GM23248 (cell line): ENCODE measurements around the gene LPP. TPM values are rescaled to one million over a fixed set of nuclear protein-coding genes. Genes with fewer than 3 reads are reported as not detected.

Source experiments
- DNase-seq: peaks from one replicate; pipeline ENCODE4 v3.0.0-alpha.2; 2015
- H2AFZ ChIP-seq: fragments of 200-600 bp; sonication (generic); 2 replicates; pipeline ENCODE4 v1.6.1; 2016; ENCODE audit warnings: antibody characterized with exemption
- H3F3A ChIP-seq: fragments of 200-600 bp; sonication (generic); 2 replicates; pipeline ENCODE4 v1.6.1; 2016; ENCODE audit warnings: mild to moderate bottlenecking, antibody characterized with exemption, mixed run types; ENCODE audit not compliant: insufficient read depth
- H3K27ac ChIP-seq: fragments of 200-600 bp; sonication (generic); 2 replicates; pipeline ENCODE4 v1.5.1; 2016; ENCODE audit warnings: mild to moderate bottlenecking
- H3K27me3 ChIP-seq: fragments of 200-600 bp; sonication (generic); replicated peaks from 2 replicates; pipeline ENCODE4 v1.6.1; 2016; ENCODE audit warnings: mild to moderate bottlenecking; ENCODE audit not compliant: insufficient read depth
- H3K36me3 ChIP-seq: fragments of 200-600 bp; sonication (generic); 2 replicates; pipeline ENCODE4 v1.6.1; 2016; ENCODE audit warnings: low read depth, mild to moderate bottlenecking
- H3K4me1 ChIP-seq: fragments of 200-600 bp; sonication (generic); 2 replicates; pipeline ENCODE4 v1.6.1; 2016; ENCODE audit warnings: mild to moderate bottlenecking; ENCODE audit not compliant: insufficient read depth
- H3K4me2 ChIP-seq: fragments of 200-600 bp; sonication (generic); one replicate; pipeline ENCODE4 v1.6.1; 2016; ENCODE audit warnings: mild to moderate bottlenecking; ENCODE audit not compliant: unreplicated experiment
- H3K4me3 ChIP-seq: fragments of 200-600 bp; sonication (generic); 2 replicates; pipeline ENCODE4 v1.5.1; 2016; ENCODE audit warnings: mild to moderate bottlenecking
- H3K79me2 ChIP-seq: fragments of 200-600 bp; sonication (generic); 2 replicates; pipeline ENCODE4 v1.6.1; 2016; ENCODE audit warnings: mild to moderate bottlenecking; ENCODE audit not compliant: insufficient read depth
- H3K9ac ChIP-seq: fragments of 200-600 bp; sonication (generic); 2 replicates; pipeline ENCODE4 v1.6.1; 2016; ENCODE audit warnings: mild to moderate bottlenecking
- H3K9me2 ChIP-seq: fragments of 200-600 bp; sonication (generic); 2 replicates; pipeline ENCODE4 v1.6.1; 2016; ENCODE audit warnings: mixed run types, mild to moderate bottlenecking, moderate library complexity; ENCODE audit not compliant: insufficient read depth
- H3K9me3 ChIP-seq: fragments of 200-600 bp; sonication (generic); one replicate; pipeline ENCODE4 v1.6.1; 2017; ENCODE audit warnings: low read depth
- H4K20me1 ChIP-seq: fragments of 200-600 bp; sonication (generic); 2 replicates; pipeline ENCODE4 v1.6.0; 2016; ENCODE audit not compliant: insufficient read depth
- EZH2 ChIP-seq: fragments of 200-600 bp; sonication (generic); IDR thresholded peaks from 2 replicates; pipeline ENCODE4 v1.6.1; 2018; ENCODE audit warnings: antibody characterized with exemption, mild to moderate bottlenecking; ENCODE audit not compliant: insufficient read depth, poor library complexity, severe bottlenecking
- EZH2phosphoT487 ChIP-seq: fragments of 200-600 bp; sonication (generic); IDR thresholded peaks from 2 replicates; pipeline ENCODE4 v1.6.1; 2018; ENCODE audit warnings: antibody characterized with exemption, moderate library complexity, mild to moderate bottlenecking, low read depth; ENCODE audit not compliant: insufficient read depth
- WGBS, 2 experiments: methylation state at CpG; one replicate each; pipeline ENCODE4 v1.1.6; 2015 to 2017; ENCODE audit warnings: low lambda C conversion rate in 2 of 2, low coverage in 1 of 2; ENCODE audit errors: missing lambda C conversion rate in 2 of 2; 5-methylcytosine and 5-hydroxymethylcytosine counted together
- in situ Hi-C: fragments of 300-500 bp; cut with MboI; formaldehyde crosslinking; loops from 2 replicates; pipeline ENCODE4 v1.15.0; 2020
- polyA plus RNA-seq: library from polyadenylated mRNA; unstranded; fragments of >200 nt; fragmentation: Nextera tagmentation; extraction: Ambion mirVana; gene quantifications from 2 replicates; pipeline ENCODE4 v1.2.1, GENCODE V29; 2016
- total RNA-seq: library from RNA; depleted of rRNA; stranded (reverse); fragments of >200 nt; shearing (Covaris generic); gene quantifications from 2 replicates; pipeline ENCODE4 v1.2.3, GENCODE V29; 2014

The LPP gene
- total and polyA plus RNA-seq, 2 experiments from 2014 or later: 42.8 to 61.7 TPM

GRCh38 chr3:188646592-188646991 is 492.6 kb downstream of the LPP start:
- Histone ChIP-seq H3K36me3 (no peaks in the 10 kb centered on the region), H3K4me1 (peaks cover 13% of the 10 kb centered on the region), H3K27me3 (no peaks in the 10 kb centered on the region), H3K79me2 (peaks cover 27% of the 10 kb centered on the region), H4K20me1 (0 out of 2 replicates have a peak, but pooled peaks cover 3% of the 10 kb centered on the region), H3K27ac (no peak overlapping the region), H3F3A (peaks cover 14% of the 10 kb centered on the region), H3K4me2 (no peak overlapping the region), H3K9ac (no peak overlapping the region), H2AFZ (no peak overlapping the region), H3K4me3 (no peak overlapping the region), H3K9me3 (no peaks in the 10 kb centered on the region), H3K9me2 (no peaks in the 10 kb centered on the region)
- 0 to 3% methylated on average over 1 of the region's 1 CpG for WGBS, 2 experiments
- TF ChIP-seq EZH2 (no peak), EZH2phosphoT487 (no peak)
- in situ Hi-C loops: no loop called here
- DNase-seq: peak; percentile 35

GRCh38 chr3:188647237-188647636 is 493.3 kb downstream of the LPP start:
- no peaks in the 10 kb centered on the region for H3K27me3 ChIP-seq
- H3K9me3 ChIP-seq: no peaks in the 10 kb centered on the region
- no peak overlapping the region for H3K4me2 ChIP-seq
- H3K79me2 ChIP-seq: peaks cover 31% of the 10 kb centered on the region
- H3K27ac ChIP-seq: no peak overlapping the region
- DNase-seq: no peak
- H3F3A ChIP-seq: peaks cover 14% of the 10 kb centered on the region
- 97 to 98% methylated on average over 6 of the region's 6 CpGs for WGBS, 2 experiments
- H3K36me3 ChIP-seq: no peaks in the 10 kb centered on the region
- in situ Hi-C loops: no loop called here
- 0 out of 2 replicates have a peak, but pooled peaks cover 3% of the 10 kb centered on the region for H4K20me1 ChIP-seq
- H3K9me2 ChIP-seq: 0 out of 2 replicates have a peak, but pooled peaks cover 1% of the 10 kb centered on the region
- no peak overlapping the region for H3K9ac ChIP-seq
- H3K4me1 ChIP-seq: peaks cover 13% of the 10 kb centered on the region
- no peak overlapping the region for H3K4me3 ChIP-seq
- no peak overlapping the region for H2AFZ ChIP-seq
- TF ChIP-seq EZH2phosphoT487 (no peak), EZH2 (no peak)

- no peaks in the 10 kb centered on the region for H3K36me3 ChIP-seq
- 93 to 95% methylated on average over 2 of the region's 2 CpGs for WGBS, 2 experiments
- in situ Hi-C loops: no loop called here
- peaks cover 4% of the 10 kb centered on the region; the same call in 1 of the 2 replicates for H3K9me2 ChIP-seq
- H2AFZ ChIP-seq: no peak overlapping the region
- no peak overlapping the region for H3K4me2 ChIP-seq
- H3K9me3 ChIP-seq: no peaks in the 10 kb centered on the region
- peak overlapping the region; percentile 20; the same call in 1 of the 2 replicates for H3K27ac ChIP-seq
- H3K4me3 ChIP-seq: no peak overlapping the region
- H3K9ac ChIP-seq: no peak overlapping the region
- H3K79me2 ChIP-seq: peaks cover 34% of the 10 kb centered on the region; the same call in 1 of the 2 replicates
- peaks cover 14% of the 10 kb centered on the region for H3F3A ChIP-seq
- H3K4me1 ChIP-seq: peaks cover 13% of the 10 kb centered on the region
- peak; percentile 65 for DNase-seq
- no peak for TF ChIP-seq EZH2phosphoT487
- TF ChIP-seq EZH2: no peak
- 0 out of 2 replicates have a peak, but pooled peaks cover 3% of the 10 kb centered on the region for H4K20me1 ChIP-seq
- no peaks in the 10 kb centered on the region for H3K27me3 ChIP-seq
Observed at GRCh38 chr3:188649521-188649920, 495.6 kb downstream of the LPP start.

- Histone ChIP-seq H2AFZ (no peak overlapping the region), H3K9me3 (no peaks in the 10 kb centered on the region), H3K79me2 (peaks cover 31% of the 10 kb centered on the region), H3K4me3 (no peak overlapping the region), H3K36me3 (no peaks in the 10 kb centered on the region), H3K9me2 (peaks cover 4% of the 10 kb centered on the region; the same call in 1 of the 2 replicates), H3K4me1 (0 out of 2 replicates have a peak, but pooled peaks cover 3% of the 10 kb centered on the region), H3K4me2 (no peak overlapping the region), H4K20me1 (no peaks in the 10 kb centered on the region), H3K27me3 (no peaks in the 10 kb centered on the region), H3F3A (peaks cover 3% of the 10 kb centered on the region; the same call in 1 of the 2 replicates), H3K27ac (peak overlapping the region; percentile 38), H3K9ac (0 out of 2 replicates have a peak overlapping the region, but pooled peaks have one; percentile 12)
- TF ChIP-seq EZH2: no peak
- no peak for TF ChIP-seq EZH2phosphoT487
- WGBS, 2 experiments: 92 to 93% methylated on average over 3 of the region's 3 CpGs
- in situ Hi-C loops: no loop called here
- peak; percentile 81 for DNase-seq
Observed at GRCh38 chr3:188656196-188656982, 502.4 kb downstream of the LPP start.
